Activated CD4-positive, alpha-beta T cell treated with anti-CD3 and anti-CD28 coated beads, Interleukin-10, Interleukin-2, amounts not matched to agents 100 ng/mL and 50 ng/mL, durations not matched to agents 16 hours and 8 hours (primary cell): Measurements from ENCODE around the gene ERC2.

Experiments used
- DNase-seq: peaks from one replicate; pipeline ENCODE4 v3.0.0-alpha.2; 2020

The ERC2 gene

DNA sequence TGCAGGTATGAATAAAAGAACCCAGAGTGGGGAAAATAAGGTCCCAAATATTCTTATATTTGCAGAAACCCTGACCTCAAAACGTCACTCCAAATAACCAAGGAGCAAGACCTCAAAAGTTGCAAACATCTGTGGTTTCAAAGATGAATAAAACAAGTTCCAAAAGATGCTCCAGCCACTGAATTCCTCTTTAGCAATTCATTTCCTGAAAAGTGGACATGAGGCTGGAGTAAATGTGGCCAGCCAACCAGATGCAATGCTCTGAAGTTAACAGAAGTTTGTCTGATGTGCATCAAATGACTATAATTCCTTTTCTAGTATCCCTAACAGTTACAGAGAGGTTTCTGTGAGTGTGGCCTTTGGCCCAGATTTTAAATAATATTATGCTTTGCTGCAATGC, 910.0 kb downstream of the ERC2 start:
- DNase-seq = no peak

DNA sequence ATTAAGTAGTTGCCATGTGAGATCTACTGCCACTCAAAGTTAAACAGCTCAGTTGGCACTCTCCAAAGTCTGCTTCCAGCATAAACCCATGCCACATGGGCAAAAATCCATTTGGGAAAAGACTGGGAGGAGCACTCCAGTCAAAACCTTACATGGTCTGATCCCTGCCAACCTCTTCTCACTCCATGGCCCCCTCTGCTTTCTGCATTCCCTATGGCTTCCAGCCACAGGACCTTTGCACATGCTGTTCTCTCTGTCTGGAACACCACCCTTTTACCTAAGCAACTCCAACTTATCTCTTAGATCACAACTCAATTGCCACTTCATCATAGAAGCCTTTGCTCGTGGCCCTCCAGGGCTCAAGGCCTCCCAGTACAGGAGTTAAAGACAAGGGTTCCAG, 910.7 kb downstream of the ERC2 start:
- DNase-seq = no peak

DNA sequence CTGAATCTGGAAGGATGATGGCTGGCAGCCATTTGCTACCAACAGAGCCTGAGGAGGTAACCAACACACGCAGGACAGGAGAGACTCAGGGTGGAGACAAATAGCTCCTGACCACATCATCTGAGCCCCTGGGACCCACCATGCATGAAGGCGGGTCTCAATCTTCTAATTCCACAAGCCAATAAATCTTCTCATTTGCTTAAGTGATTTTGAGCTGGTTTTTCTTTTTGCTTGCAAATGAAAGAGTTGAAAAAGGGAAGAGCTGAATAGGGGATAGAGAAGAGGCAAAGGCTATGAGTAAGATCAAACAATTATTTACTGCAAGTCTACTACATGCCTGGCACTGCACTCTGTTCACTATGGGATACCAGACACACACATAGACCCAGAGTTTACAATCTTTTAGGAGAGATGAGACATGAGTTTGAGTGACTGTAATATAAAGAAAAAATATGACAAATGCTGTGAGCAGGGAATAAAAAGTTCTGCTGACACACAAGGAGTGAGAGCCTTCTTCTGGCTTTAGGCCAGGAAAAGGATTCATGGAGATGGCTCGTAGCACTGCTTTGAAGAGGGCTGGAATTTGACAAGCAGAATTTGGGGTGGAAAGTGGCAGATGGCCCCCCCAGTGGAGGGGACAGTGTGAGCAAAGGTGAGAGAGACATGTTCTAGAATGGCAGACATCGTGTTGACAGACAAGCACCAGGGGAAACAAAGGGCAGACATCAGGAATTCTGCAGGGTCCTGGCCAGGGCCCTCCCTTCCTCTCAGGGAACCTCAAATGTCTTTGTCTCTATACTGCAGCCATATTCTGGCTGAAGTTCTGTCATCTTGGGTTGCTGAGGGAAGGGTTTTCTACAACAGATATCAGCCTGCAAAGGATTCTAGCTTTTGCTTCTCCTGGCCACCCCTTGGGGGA, 911.4 kb downstream of the ERC2 start:
- no peak for DNase-seq

DNA sequence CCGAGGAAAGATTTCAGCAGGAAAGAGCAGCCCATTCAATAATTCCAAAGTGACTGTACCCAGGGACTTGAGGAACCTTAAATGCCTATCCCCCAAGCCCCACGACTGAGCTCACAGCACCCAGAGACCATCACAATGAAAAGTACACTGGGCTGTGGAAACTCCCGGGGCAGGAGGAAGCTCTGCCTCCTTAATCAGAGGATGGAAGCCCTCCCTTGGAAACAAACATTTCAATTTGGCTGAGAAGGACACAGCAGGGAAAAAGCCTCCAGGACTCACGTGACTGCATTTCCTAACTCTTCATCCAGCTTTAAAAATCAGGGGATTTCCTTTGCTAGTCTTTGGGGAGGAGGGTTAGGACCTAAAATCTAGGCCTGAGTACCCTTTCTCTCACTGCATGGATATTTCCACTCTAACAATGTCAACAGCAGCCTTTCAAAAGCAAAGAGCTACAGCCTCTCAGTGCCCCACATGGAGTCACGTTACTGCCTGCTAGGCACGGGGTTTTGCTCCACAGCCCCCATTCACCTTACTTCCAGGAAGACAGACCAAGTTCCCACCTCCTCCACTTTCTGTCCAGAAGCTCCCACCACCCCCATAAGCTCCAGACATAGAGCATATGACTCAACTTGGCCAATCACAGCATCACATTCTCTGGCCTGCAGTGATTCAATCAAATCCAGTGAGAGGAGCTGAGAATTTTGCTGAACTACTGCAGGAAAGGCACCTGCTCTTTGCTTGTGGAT, 912.2 kb downstream of the ERC2 start:
- no peak for DNase-seq

DNA sequence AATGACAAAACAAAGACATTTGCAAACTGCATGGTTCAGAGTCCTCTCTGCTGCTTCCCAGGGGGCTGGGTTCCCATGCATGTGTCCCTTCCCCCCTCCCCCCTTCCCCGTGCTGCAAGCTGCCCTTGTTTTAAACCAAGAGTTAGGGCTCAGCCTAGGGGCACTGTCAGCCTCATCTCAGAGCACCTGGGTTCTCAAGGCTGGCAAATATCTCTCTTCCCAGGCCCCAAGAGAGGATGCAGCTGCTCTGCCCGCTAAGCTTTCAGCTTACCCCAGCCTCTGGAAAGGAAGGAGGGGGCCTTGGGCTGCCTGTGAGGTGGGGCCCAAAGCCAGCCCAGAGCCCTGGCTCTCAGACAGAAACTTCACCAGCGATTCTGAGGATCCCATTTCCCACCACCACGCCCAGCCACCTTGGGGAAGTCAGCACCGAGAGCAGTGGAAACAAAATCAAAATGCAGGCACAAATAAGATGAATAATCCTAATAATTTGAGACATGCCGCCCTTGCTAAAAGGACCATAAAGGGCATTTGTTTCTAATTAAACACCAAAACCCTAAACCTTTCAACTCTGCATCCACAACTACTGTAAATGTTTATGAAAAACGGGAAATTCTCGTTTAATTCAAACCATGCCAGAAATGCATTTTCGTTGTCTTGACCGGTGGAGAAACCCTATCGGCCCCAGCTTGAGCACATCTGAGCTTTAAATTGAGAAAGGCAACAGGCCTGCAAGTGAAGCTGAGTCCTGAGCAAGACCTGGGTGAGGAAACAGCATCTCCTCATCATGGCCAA, 913.4 kb downstream of the ERC2 start:
- no peak for DNase-seq

DNA sequence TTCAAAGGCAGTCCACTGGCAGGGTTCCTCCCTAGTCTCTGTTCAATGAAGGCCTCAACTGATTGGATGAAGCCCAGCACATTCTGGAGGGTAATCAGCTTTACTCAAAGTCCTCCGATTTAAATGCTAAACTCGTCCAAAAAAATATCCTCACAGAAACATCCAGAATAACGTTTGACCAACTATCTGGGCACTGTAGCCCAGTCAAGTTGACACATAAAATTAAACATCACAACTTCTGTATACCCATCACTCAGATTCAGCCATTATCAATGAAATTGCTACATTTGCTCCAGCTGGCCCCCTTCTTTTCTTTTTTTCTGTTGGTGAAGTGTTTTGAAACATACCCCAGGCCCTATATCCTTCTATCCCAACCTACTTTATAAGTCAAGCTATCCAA, 916.6 kb downstream of the ERC2 start:
- no peak for DNase-seq

DNA sequence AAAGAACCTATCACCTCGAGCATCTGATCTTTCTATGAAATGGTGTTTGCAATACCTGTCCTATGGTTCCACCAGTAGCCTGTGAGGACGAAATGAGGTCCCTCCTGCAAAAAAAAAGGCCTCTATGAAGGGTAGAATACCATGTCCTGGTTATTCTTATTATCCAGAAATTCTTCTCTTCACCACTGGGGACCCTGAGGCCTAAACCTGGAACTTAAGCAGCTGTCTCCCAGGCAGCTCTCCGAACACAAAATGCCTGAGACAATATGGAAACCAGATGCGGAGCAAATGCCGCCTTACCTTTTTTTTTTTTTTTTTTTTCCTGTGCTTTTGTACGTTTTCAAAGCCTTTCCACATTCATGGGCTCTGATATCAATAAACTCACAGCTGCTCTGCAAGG, 919.1 kb downstream of the ERC2 start:
- no peak for DNase-seq

DNA sequence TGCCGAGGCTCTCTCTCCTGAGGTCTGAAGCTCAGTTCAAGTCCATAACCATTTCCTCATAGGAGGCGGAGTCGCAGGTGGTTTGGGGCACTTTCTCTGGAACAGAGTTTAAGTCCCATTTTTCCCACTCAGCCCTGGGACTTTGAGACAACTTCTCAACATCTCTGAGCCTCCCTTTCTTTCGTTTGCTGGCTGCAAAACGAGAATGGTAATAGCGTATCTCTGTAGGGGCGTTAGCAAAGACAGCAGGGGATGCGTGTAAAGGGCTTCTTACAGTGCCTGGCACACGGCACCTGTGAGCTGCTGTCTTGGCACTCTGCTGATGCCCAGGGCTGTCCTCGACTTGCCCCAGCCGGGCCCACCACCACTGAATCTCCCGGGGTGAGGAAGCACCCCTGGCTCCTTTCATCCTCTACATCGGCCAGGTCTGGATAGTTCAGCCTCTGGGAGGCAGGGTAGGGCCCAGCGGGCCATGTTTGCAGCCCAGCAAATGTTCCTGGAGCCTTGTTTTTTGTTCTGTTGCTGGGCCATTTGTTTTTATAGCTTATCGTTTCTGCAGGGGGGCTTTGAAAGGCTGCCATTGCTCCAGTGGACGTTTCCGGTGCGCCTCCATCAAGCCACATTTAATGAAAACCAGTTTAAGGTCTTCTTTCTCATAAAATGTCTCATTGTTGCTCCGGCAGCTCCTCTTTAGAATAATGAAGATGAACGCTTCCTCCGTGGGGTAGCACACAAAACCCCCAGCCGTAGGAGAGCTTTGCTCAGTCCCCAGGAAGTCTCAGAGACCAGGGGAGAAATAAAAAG, 921.2 kb downstream of the ERC2 start:
- DNase-seq = no peak

DNA sequence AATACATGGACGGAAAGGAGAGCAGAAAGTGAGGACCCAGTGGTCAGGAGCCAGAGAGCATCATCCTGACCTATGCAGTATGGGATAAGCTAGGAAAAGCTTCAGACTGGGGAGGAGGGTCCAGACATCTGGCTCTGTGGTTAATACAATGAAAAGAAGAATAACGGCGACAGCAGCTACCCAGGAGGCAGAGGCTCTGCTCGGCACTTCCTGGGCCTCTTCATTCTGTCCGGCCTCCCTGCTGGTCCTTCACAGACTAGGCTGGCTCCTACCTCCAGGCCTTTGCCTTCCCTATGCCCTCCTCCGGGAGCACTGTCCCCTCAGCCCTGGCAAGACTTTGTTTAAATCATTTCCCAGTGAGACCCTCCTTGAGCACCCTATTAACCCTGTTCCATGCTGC, 922.3 kb downstream of the ERC2 start:
- no peak for DNase-seq

DNA sequence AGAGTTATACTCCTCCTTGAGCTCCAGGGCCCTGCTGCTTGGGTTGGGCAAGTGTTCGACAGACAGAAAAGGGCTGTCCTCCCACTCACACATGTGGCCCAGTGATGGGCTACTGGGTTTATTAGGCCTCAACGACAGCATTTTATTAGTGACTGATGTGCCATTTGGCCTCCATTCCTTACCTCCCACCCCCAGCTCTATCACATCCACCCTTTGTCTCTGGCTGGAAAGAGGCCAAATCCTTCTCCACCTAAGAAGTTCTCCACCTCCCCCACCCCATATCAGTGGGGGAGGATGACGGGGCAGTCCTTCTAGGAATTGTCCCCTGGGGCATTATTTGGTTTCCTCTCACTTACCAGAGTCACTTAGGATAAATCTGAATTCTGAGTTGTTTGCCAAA, 924.0 kb downstream of the ERC2 start:
- no peak for DNase-seq

DNA sequence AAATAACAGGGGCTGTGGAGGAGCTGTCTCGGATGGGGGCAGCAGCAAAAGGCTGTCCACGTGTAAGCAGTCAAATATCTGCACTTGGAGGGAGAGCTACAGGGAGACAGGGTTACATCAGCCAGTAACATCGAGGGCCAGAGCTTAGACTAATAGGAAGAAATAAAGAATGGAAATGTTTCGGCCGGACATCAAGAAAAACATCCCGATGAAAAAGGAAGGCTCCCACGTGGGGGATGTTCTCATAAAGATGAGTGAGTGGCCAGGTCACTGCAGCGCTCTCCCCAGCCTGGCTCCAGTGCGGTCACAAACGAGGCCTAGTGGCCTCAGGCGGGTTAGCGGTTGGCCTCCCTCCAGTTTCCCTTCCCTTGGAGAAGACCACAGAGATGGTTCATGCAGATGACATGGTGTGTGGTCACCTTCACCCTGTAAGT, 925.1 kb downstream of the ERC2 start:
- no peak for DNase-seq

DNA sequence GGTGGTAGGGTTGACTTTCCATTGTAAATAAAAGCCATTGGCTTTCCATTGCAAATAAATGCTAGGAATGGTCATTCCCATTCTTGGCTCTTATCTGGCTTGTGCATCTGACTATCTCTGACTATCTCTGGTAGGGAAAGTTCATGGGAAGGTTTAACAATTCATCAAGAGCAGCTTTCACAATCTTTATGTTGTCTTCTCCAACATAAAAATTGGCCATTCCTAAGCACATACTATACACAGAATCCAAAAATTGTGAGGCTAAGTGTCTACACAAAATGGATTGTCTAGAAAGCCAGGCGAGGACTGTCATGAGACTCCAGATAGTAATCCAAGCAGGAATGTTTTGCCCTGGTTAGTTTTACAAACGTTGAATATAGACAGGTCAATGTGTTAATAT, 926.8 kb downstream of the ERC2 start:
- no peak for DNase-seq

DNA sequence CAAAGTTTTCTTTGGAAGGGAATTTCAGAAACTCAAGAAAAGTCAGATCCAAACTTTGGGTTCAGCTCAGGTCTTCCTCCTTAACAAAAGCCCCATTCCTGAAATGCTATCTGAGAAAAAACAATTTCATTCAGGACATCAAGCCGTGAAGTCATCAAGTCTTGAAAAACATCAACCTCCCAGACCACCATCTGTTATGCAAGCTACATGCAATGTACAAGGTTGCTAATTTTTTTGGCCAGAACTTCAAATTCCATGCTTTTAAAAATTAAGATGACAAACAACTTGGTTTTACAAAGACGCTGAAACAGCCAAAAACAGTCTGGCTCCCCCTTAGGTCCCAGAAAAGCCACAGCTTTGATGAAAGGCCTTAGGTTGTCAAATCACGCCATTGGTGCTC, 927.3 kb downstream of the ERC2 start:
- DNase-seq = no peak

DNA sequence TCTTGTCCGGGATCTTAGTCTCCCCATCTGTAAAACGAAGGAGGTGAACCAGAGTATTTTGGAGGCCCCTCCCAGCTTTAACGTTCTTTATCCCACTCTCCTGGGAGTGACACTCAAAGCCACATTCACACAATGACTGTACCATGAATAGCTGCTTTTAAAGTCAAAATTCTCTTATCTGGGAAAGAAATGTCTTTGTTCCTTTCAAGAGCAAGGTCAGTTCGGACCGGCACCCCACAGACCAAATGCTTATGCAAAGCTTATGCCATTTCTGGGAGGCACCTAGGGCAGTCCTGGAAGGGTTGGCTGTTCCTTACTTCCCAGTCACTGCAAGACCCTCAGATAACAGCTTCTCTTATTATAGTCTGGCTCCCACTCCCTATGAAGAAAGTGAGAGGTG, 927.7 kb downstream of the ERC2 start:
- DNase-seq = no peak

DNA sequence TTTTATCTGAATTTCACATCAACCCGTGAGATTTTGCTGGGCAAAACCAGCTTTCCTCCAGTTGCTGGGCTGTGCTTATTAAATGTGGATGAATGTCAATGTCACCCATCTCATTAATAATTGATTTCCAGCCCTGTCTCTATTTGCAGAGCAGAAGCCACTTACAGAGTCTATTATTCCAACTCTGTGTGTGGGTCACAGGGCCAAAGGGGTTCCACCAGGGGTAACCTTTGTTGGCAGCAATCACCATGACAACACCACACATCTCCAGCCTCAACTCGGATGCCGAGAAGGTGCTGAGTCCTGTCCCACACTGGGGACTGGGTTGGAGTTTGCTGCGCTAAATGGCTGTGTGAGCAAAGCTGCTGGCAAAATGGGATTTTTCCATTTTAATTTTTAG, 930.1 kb downstream of the ERC2 start:
- DNase-seq = no peak

DNA sequence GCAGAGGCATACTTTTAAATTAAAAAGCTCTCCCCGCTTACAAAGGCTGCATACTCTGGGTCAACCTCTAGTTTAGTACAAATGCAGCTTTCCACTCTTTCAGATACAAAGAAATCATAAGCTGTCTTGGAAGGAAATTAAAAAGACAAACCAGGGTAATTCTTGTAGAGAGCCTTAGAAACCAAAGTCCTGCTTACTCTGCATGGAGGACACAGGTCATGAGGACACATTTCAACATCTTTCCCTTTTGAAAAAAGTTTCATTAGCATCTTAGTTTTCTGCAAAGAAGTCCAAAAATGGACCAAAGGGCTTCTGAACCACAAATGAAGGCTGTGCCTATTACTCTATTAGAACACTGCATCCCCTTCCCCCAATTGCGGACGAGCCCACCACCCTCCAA, 930.7 kb downstream of the ERC2 start:
- DNase-seq = no peak

DNA sequence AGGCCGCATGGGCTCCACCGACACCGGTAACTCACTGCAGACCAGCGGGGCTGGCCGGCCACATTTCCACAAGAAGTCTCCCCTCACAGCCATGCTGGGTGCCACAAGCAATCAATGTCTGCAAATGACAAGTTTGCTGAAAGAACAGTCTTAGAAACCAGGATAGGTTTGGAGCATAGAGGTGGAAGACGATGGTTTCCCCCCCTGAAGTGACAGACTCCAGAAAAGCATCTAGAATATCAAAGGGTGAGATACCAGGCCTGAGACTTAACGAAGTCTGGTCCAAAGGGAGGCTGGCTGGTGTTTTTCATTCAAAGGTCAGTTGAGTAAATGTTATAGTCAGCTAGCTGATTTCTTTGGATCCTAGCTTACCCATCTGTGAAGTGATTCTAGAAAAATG, 931.1 kb downstream of the ERC2 start:
- no peak for DNase-seq

DNA sequence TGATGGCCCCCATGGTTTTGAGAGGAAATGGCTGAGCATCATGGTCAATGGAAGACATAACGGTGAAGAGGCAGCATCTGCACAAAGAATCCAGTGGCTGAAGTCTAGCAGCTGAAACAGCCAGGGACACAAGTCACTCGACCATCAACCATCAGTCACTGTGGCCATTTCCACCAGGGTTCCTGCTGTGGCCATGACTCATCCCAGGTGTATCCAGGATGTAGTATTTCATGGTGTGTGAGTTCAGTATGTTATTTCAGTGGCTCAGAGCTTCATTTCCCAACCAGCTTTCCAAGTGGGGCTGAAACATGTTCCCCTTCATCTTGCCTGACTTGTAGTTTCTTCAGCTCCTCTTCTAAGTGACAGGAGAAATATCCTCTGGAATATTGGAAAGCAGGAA, 933.4 kb downstream of the ERC2 start:
- no peak for DNase-seq

DNA sequence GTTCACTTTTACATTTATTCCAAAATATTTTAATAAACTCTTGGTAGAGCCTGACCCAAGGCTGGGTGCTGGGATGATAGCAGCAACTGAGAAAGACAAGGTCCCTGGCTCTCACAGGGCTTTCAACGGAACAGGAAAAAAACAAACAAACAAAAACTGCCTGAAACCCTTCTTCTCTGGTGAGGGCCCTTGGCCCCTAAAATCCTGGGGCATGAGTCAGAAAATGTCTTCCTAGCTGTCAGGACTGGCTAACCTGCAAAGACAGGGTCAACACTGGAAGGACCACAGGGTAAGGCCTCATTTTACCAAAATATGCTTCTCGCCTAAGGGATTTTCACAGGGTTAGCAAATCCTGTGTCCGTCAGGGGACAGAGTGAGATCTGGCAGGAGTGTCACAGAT, 935.5 kb downstream of the ERC2 start:
- no peak for DNase-seq

DNA sequence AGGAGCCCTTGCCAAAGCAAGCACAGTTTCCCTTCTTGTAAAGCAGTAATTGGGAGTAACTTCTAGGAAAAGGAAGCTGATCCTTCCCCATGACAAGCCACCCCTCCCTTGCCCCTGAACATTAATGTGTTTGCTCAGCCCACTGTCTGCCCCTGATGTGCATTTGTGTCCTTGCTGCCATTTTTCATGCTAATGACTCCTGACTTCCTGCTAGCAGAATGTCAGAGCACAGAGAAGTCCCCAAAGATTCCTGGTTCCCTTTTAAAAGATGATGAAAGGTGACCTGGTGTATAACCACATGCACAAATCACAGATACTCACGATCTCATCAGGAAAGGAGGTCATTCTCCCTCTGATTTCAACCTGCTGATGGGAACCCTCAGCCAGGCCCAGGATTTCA, 936.9 kb downstream of the ERC2 start:
- no peak for DNase-seq

DNA sequence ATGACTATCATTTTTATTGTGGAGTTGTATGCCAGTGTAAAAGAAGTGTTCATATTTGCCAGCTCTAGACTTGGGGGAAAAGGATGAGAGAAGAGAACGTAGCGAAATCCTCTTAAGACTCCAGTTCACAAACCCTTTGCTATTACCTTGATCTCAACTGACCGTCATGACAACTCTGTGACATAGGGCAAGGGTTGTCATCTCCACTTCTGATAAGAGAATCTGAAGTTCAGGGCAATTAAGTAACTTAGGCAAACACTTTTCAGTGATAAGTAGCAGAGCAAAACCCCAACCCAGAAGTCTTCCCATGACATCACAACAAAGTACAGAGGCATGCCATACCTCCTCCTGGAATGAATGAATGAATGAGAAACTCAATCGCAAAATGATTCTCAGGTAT, 940.9 kb downstream of the ERC2 start:
- DNase-seq = no peak

DNA sequence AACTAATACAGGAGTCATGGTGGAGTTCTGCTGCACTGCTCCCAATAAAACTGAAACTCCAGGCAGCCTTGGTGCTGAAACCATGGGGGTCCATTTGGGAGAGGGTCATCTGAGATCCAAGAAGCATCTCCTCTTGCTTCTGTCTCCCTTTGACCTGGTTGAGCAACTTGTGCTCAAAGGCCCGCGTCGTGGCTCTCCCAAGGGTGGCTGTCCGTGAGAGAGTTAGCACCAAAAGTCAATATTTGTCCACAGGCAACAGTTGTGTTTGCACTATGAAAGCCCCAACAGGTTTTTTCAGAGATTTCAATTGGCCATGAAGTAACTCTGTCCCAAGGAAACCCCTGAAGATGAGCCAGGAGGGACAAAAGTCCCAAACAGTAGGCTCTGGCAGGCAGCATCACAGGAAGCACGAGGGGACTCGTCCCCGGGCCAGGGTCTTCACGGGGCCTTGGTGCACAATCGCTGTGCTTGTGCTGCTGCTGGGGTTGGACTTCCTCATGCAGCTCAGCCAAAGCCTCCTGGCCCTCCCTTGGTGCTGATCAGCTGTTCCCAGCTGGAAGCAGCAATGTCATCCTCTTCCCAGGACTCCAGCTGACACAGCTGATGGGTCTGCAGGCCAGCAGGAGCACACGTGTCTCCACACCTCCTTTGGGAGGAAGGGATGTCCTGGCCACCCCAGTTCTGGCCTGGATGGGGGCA, 941.8 kb downstream of the ERC2 start:
- DNase-seq = no peak
